ENCODE results near the gene SLC35E4. TPM values are rescaled to one million over a fixed set of nuclear protein-coding genes. Genes with fewer than 3 reads are reported as not detected.

The SLC35E4 gene, protein sequence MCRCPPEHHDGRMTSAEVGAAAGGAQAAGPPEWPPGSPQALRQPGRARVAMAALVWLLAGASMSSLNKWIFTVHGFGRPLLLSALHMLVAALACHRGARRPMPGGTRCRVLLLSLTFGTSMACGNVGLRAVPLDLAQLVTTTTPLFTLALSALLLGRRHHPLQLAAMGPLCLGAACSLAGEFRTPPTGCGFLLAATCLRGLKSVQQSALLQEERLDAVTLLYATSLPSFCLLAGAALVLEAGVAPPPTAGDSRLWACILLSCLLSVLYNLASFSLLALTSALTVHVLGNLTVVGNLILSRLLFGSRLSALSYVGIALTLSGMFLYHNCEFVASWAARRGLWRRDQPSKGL
- total RNA-seq (2021; ENCODE audit: unreplicated experiment), result 5.5 TPM
- polyA plus RNA-seq (2012; ENCODE audit: insufficient read length), result 6.9 TPM
- percentile 41 among the genes with signal in this experiment for Bru-seq, nascent RNA
- percentile 51 among the genes with signal in this experiment for BruChase-seq, experiment 1, labeled RNA remaining after a 2-hour chase
- BruChase-seq, experiment 2, labeled RNA remaining after a 6-hour chase, result percentile 48 among the genes with signal in this experiment
- long read RNA-seq, transcript SLC35E4-201 (2 exons, 2,714 nt), result major isoform, 27 of 40 reads
- long read RNA-seq, partial matches to known transcripts, result 0 of 40 reads
- long read RNA-seq, other reads (novel, unspliced or antisense), result 12 of 40 reads

DNA sequence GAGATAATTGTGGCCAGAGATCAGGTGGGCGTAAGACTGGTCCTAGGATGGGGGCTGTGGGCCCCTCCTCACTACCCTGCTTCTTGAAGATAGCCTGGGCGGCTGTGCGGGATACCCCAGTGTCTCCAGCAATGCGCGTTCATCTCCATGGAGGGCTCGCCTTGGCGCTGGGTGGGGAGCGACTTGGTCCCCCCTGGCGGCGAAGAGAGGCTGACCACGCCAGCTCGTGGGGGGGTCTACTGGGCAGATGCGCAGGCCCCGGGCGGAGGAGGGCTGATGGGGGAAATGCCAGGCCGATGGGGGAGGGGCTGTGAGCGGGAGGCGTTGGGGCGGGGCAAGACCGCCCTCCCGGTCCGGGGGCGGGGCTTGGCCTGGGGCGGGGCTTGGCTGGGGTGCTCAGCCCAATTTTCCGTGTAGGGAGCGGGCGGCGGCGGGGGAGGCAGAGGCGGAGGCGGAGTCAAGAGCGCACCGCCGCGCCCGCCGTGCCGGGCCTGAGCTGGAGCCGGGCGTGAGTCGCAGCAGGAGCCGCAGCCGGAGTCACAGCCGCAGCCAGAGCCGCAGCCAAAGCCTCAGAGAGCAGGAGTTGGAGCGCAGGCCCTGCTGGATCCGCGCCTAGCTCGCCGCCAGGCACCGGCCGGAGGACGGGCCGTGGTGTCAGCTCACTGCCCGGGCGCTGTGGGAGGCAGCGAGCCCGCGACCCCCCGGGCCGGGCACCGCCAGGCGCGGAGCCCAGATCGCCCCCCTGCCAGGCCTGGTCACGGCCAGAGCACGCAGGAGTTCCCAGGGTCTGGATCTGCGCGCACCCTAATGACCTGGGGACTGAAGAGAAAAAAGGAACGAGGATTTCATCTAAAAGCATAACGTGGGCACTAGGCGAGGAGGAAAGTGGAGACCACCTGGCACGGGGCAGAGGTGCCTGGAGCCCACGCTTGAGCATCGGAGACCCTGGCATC lies at the start of gene SLC35E4:
Gene SLC35E4, plus strand, starts transcription at position 509 of the 953 bp plus-strand sequence. CDS start 670 bp downstream, outside the sequence.
- Histone ChIP-seq H3K4me3 (ENCODE audit: low read depth in 2 of 2, low read length in 2 of 2) (peak within 1 kb of the TSS; percentile 60 to 73), H3K9me3 (ENCODE audit: control insufficient read depth, insufficient read depth, low read depth, low read length) (no peaks in the 10 kb centered on the region), H3K27me3 (ENCODE audit: control insufficient read depth, insufficient read depth, low read length) (no peaks in the 10 kb centered on the region), H3K27ac (ENCODE audit: low read length) (peak within 1 kb of the TSS; percentile 75), H3K36me3 (ENCODE audit: control insufficient read depth, insufficient read depth, low read length) (no peaks in the 10 kb centered on the region; the same call in 1 of the 2 replicates), H3K4me1 (ENCODE audit: control insufficient read depth, insufficient read depth, low read length) (peaks cover 10% of the 10 kb centered on the region; the same call in 1 of the 2 replicates)
- ATAC-seq (peak; percentile 89), DNase-seq (ENCODE audit: low read depth, low spot score) (no peak)
- intact Hi-C loops (cut with micrococcal nuclease; ENCODE audit: unreplicated experiment) (no loop called here), in situ Hi-C loops (cut with HindIII; ENCODE audit: low pct_unique_long_range_greater_than_20kb, low sequenced_read_pairs) (no loop called here)
- POLR2A ChIA-PET, result interaction anchor here (0.6 kb wide), 1 partner anchor 59 kb away, joined by 7 read pairs; the partner anchor contains the start of gene OSBP2
- CTCF ChIA-PET, result interaction anchor here (0.5 to 3.7 kb wide), 6 partner anchors 30 to 286 kb away, joined by 3 to 25 read pairs (median 3); partner anchors contain the start of gene DUSP18
- no TSS peak for BruUV-seq (replicated peaks)
- TF ChIP-seq POLR2AphosphoS5 (IDR thresholded peaks at IDR 0.05; ENCODE audit: low read depth, low read length), result no peak
- TF ChIP-seq, protein P1, sequence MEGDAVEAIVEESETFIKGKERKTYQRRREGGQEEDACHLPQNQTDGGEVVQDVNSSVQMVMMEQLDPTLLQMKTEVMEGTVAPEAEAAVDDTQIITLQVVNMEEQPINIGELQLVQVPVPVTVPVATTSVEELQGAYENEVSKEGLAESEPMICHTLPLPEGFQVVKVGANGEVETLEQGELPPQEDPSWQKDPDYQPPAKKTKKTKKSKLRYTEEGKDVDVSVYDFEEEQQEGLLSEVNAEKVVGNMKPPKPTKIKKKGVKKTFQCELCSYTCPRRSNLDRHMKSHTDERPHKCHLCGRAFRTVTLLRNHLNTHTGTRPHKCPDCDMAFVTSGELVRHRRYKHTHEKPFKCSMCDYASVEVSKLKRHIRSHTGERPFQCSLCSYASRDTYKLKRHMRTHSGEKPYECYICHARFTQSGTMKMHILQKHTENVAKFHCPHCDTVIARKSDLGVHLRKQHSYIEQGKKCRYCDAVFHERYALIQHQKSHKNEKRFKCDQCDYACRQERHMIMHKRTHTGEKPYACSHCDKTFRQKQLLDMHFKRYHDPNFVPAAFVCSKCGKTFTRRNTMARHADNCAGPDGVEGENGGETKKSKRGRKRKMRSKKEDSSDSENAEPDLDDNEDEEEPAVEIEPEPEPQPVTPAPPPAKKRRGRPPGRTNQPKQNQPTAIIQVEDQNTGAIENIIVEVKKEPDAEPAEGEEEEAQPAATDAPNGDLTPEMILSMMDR (IDR thresholded peaks at IDR 0.05), result no peak
- no peak for TF ChIP-seq SIN3A (IDR thresholded peaks at IDR 0.05; ENCODE audit: borderline replicate concordance, insufficient read depth, low read depth, low read length)
- TF ChIP-seq, protein P2, sequence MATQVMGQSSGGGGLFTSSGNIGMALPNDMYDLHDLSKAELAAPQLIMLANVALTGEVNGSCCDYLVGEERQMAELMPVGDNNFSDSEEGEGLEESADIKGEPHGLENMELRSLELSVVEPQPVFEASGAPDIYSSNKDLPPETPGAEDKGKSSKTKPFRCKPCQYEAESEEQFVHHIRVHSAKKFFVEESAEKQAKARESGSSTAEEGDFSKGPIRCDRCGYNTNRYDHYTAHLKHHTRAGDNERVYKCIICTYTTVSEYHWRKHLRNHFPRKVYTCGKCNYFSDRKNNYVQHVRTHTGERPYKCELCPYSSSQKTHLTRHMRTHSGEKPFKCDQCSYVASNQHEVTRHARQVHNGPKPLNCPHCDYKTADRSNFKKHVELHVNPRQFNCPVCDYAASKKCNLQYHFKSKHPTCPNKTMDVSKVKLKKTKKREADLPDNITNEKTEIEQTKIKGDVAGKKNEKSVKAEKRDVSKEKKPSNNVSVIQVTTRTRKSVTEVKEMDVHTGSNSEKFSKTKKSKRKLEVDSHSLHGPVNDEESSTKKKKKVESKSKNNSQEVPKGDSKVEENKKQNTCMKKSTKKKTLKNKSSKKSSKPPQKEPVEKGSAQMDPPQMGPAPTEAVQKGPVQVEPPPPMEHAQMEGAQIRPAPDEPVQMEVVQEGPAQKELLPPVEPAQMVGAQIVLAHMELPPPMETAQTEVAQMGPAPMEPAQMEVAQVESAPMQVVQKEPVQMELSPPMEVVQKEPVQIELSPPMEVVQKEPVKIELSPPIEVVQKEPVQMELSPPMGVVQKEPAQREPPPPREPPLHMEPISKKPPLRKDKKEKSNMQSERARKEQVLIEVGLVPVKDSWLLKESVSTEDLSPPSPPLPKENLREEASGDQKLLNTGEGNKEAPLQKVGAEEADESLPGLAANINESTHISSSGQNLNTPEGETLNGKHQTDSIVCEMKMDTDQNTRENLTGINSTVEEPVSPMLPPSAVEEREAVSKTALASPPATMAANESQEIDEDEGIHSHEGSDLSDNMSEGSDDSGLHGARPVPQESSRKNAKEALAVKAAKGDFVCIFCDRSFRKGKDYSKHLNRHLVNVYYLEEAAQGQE (IDR thresholded peaks at IDR 0.05; ENCODE audit: insufficient read depth in 1 of 2, low read depth in 2 of 2, low read length in 1 of 2), result no peak
- TF ChIP-seq TCF7L2 (IDR thresholded peaks at IDR 0.05; ENCODE audit: low read depth, low read length), result no peak

GRCh38 chr22:30586414-30586813 lies 49.2 kb upstream of the SLC35E4 start:
- Histone ChIP-seq H3K27me3 (ENCODE audit: control insufficient read depth, insufficient read depth, low read length) (no peaks in the 10 kb centered on the region), H3K9me3 (ENCODE audit: control insufficient read depth, insufficient read depth, low read depth, low read length) (no peaks in the 10 kb centered on the region), H3K4me3 (ENCODE audit: low read depth in 2 of 2, low read length in 2 of 2) (no peak overlapping the region), H3K27ac (ENCODE audit: low read length) (no peak overlapping the region), H3K4me1 (ENCODE audit: control insufficient read depth, insufficient read depth, low read length) (peaks cover 11% of the 10 kb centered on the region), H3K36me3 (ENCODE audit: control insufficient read depth, insufficient read depth, low read length) (peaks cover 25% of the 10 kb centered on the region)
- ATAC-seq, result no peak
- intact Hi-C loops (cut with micrococcal nuclease; ENCODE audit: unreplicated experiment) (no loop called here), in situ Hi-C loops (cut with HindIII; ENCODE audit: low pct_unique_long_range_greater_than_20kb, low sequenced_read_pairs) (no loop called here)
- TF ChIP-seq TCF7L2 (IDR thresholded peaks at IDR 0.05; ENCODE audit: low read depth, low read length), result no peak
- TF ChIP-seq, protein P2 (IDR thresholded peaks at IDR 0.05; ENCODE audit: insufficient read depth in 1 of 2, low read depth in 2 of 2, low read length in 1 of 2), result no peak
- TF ChIP-seq POLR2AphosphoS5 (IDR thresholded peaks at IDR 0.05; ENCODE audit: low read depth, low read length), result no peak
- TF ChIP-seq SIN3A (IDR thresholded peaks at IDR 0.05; ENCODE audit: borderline replicate concordance, insufficient read depth, low read depth, low read length), result no peak
- TF ChIP-seq, protein P1 (IDR thresholded peaks at IDR 0.05), result no peak
- ChIA-PET POLR2A (no interaction called here), CTCF (no interaction called here)
- BruUV-seq (replicated peaks), result no TSS peak
- DNase-seq (ENCODE audit: low read depth, low spot score), result no peak
